Measurements from ENCODE around the gene MSH6. TPM values are rescaled to one million over a fixed set of nuclear protein-coding genes. Genes with fewer than 3 reads are reported as not detected.

Gene MSH6
- total and polyA plus RNA-seq, 9 of the 15 experiments (the other 6 are each of a cell fraction or from before 2014, with no cell fraction given), result 15.3 to 147 (median 80.5) TPM

DNA sequence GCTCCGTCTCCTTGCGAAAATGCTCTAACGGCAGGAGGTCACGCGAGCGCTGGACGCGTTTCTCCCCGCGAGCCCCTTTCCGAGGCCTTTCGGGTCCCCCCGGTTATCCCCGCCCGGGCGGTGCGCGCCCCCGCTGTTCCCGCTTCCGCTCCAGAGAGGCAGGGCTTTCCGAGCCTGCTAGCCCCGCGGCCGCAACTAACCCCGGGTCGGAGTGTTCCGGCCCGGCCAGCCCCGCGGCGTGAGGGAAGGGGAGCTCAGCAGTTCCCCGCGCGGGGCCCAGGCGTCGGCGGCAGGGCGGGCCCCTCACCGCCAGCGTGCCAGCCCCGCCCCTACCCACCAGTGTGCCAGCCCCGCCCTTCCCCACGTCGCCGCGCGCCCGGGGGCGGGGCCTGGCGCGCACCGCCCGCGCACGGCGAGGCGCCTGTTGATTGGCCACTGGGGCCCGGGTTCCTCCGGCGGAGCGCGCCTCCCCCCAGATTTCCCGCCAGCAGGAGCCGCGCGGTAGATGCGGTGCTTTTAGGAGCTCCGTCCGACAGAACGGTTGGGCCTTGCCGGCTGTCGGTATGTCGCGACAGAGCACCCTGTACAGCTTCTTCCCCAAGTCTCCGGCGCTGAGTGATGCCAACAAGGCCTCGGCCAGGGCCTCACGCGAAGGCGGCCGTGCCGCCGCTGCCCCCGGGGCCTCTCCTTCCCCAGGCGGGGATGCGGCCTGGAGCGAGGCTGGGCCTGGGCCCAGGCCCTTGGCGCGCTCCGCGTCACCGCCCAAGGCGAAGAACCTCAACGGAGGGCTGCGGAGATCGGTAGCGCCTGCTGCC is at the start of gene MSH6 (continued):
- no peak for TF ChIP-seq ETS2 (tag; IDR thresholded peaks at IDR 0.05; ENCODE audit: borderline replicate concordance, poor library complexity, severe bottlenecking)
- TF ChIP-seq HOMEZ (CRISPR knock-in tag; IDR thresholded peaks at IDR 0.05), result no peak
- TF ChIP-seq EHMT2 (IDR thresholded peaks at IDR 0.05), result no peak
- TF ChIP-seq, protein P1, sequence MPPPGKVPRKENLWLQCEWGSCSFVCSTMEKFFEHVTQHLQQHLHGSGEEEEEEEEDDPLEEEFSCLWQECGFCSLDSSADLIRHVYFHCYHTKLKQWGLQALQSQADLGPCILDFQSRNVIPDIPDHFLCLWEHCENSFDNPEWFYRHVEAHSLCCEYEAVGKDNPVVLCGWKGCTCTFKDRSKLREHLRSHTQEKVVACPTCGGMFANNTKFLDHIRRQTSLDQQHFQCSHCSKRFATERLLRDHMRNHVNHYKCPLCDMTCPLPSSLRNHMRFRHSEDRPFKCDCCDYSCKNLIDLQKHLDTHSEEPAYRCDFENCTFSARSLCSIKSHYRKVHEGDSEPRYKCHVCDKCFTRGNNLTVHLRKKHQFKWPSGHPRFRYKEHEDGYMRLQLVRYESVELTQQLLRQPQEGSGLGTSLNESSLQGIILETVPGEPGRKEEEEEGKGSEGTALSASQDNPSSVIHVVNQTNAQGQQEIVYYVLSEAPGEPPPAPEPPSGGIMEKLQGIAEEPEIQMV (tag; conservative IDR thresholded peaks at IDR 0.05; ENCODE audit: low read depth), result no peak
- TF ChIP-seq USF1 (CRISPR knock-in tag; IDR thresholded peaks at IDR 0.05), result no peak
- no peak for TF ChIP-seq ZNF695 (CRISPR knock-in tag; IDR thresholded peaks at IDR 0.05)
- no peak for TF ChIP-seq FOXK2 (conservative IDR thresholded peaks at IDR 0.05 in 1 of 2, IDR thresholded peaks at IDR 0.05 in 1 of 2; ENCODE audit: low read depth in 2 of 2)
- TF ChIP-seq CEBPB (tag; IDR thresholded peaks at IDR 0.05), result no peak
- no peak for TF ChIP-seq RBM15 (IDR thresholded peaks at IDR 0.05; ENCODE audit: insufficient read depth, low read length)
- no peak for TF ChIP-seq ZNF57 (CRISPR knock-in tag; IDR thresholded peaks at IDR 0.05)
- TF ChIP-seq CEBPG (CRISPR knock-in tag; IDR thresholded peaks at IDR 0.05), result no peak
- TF ChIP-seq CEBPG (tag; conservative IDR thresholded peaks at IDR 0.05 in 1 of 2, IDR thresholded peaks at IDR 0.05 in 1 of 2), result no peak
- no peak for TF ChIP-seq ZNF644 (tag; IDR thresholded peaks at IDR 0.05; ENCODE audit: low read depth)
- TF ChIP-seq ZNF511 (CRISPR knock-in tag; IDR thresholded peaks at IDR 0.05), result peak; percentile 75; the same call in 1 of the 2 replicates
- no peak for TF ChIP-seq ZSCAN29 (IDR thresholded peaks at IDR 0.05)
- no peak for TF ChIP-seq ZFP36 (IDR thresholded peaks at IDR 0.05; ENCODE audit: low read depth, low read length, partially characterized antibody)
- TF ChIP-seq ZNF764 (CRISPR knock-in tag; IDR thresholded peaks at IDR 0.05; ENCODE audit: low read depth), result no peak
- TF ChIP-seq NFATC3 (IDR thresholded peaks at IDR 0.05), result no peak
